ENCODE data around the gene CNTNAP2. TPM values are rescaled to one million over a fixed set of nuclear protein-coding genes. Genes with fewer than 3 reads are reported as not detected.

The CNTNAP2 gene
- total and polyA plus RNA-seq, 9 of the 15 experiments (the other 6 are each of a cell fraction or from before 2014, with no cell fraction given): 0.04 to 0.62 (median 0.09) TPM; not detected in 4

DNA sequence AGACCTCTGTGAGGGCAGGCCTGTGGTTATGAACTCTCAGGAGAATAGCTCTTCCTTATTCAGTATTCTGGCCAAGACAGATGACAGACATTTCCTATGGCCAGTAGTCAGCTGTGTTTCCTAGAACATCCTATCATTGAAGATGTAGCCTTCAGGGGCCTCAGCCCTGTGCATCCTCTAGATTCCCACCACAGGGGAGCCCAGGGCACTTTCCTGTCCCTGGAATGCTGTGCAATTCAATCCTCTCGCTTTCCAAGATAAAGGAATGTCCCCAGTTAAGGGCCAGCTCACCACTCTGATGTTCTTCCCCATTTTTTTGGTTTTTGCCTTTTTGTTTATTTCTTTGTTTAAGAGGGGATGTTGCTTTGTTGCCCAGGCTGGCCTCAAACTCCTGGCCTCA, 1895.2 kb downstream of the CNTNAP2 start (continued):
- TF ChIP-seq, protein P1, sequence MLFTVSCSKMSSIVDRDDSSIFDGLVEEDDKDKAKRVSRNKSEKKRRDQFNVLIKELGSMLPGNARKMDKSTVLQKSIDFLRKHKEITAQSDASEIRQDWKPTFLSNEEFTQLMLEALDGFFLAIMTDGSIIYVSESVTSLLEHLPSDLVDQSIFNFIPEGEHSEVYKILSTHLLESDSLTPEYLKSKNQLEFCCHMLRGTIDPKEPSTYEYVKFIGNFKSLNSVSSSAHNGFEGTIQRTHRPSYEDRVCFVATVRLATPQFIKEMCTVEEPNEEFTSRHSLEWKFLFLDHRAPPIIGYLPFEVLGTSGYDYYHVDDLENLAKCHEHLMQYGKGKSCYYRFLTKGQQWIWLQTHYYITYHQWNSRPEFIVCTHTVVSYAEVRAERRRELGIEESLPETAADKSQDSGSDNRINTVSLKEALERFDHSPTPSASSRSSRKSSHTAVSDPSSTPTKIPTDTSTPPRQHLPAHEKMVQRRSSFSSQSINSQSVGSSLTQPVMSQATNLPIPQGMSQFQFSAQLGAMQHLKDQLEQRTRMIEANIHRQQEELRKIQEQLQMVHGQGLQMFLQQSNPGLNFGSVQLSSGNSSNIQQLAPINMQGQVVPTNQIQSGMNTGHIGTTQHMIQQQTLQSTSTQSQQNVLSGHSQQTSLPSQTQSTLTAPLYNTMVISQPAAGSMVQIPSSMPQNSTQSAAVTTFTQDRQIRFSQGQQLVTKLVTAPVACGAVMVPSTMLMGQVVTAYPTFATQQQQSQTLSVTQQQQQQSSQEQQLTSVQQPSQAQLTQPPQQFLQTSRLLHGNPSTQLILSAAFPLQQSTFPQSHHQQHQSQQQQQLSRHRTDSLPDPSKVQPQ (CRISPR knock-in tag; IDR thresholded peaks at IDR 0.05; ENCODE audit: borderline replicate concordance): no peak

DNA sequence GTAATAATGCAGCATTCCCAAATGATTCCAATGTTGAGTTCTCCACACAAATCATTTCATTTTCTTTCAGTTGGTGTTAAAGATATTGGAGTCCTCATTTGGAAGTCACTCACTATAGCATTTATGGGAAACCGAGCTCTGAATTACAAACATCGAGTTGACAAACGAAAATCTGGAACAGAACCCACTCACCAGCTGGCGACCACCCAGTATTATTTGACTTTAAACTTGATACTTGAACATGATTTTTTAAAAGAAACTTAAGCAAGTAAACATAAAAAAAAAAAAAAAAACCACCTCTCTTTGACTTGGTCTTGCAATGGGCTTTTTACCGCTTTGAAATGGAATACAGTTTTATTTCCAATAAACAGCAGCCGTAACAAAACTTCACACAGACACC, 1897.4 kb downstream of the CNTNAP2 start:
- DNase-seq (ENCODE audit: extremely low read depth in 1 of 4, low spot score in 3 of 4) (no peak), ATAC-seq (no peak), FAIRE-seq (no peak)
- ChIA-PET POLR2A (no interaction called here), CTCF (ENCODE audit: low intra/inter-chr PET ratio) (no interaction called here)
- intact Hi-C loops (cut with micrococcal nuclease): no loop called here
- Histone ChIP-seq H3K27ac (ENCODE audit: extremely low read depth, low read depth, low read length) (no peak overlapping the region), H3K36me3 (ENCODE audit: control insufficient read depth, insufficient read depth, low read length) (no peaks in the 10 kb centered on the region), H4K20me1 (replicated peaks; ENCODE audit: control insufficient read depth, insufficient read depth, low read length) (no peaks in the 10 kb centered on the region), H3K27me3 (ENCODE audit: control insufficient read depth in 2 of 2, insufficient read depth in 2 of 2, low read length in 2 of 2) (no peaks in the 10 kb centered on the region), H3K4me1 (replicated peaks in 1 of 2; ENCODE audit: control insufficient read depth in 2 of 2, insufficient read depth in 2 of 2, low read length in 2 of 2) (no peaks in the 10 kb centered on the region), H3K4me2 (ENCODE audit: insufficient read depth, low read length) (no peak overlapping the region), H3K9me1 (ENCODE audit: control insufficient read depth, insufficient read depth, low read length) (no peaks in the 10 kb centered on the region), H3K9me3 (replicated peaks; ENCODE audit: control insufficient read depth, insufficient read depth, low read depth, low read length) (no peaks in the 10 kb centered on the region), H3K4me3 (no peak overlapping the region), H2AFZ (ENCODE audit: low read depth, low read length) (no peak overlapping the region), H3K79me2 (ENCODE audit: control insufficient read depth, insufficient read depth, low read length) (no peaks in the 10 kb centered on the region), H3K9ac (ENCODE audit: insufficient read depth in 1 of 2, low read depth in 2 of 2, low read length in 2 of 2) (no peak overlapping the region)
- TF ChIP-seq ZC3H8 (IDR thresholded peaks at IDR 0.05): no peak
- no peak for TF ChIP-seq PHB2 (IDR thresholded peaks at IDR 0.05; ENCODE audit: low read depth)
- no peak for TF ChIP-seq SLC30A9 (CRISPR knock-in tag; IDR thresholded peaks at IDR 0.05)
- TF ChIP-seq TAF7 (tag; IDR thresholded peaks at IDR 0.05): no peak
- no peak for TF ChIP-seq DNMT1 (IDR thresholded peaks at IDR 0.05)
- no peak for TF ChIP-seq ZNF436 (CRISPR knock-in tag; IDR thresholded peaks at IDR 0.05)
- TF ChIP-seq TEAD1 (CRISPR knock-in tag; IDR thresholded peaks at IDR 0.05): no peak
- no peak for TF ChIP-seq SRF (CRISPR knock-in tag; IDR thresholded peaks at IDR 0.05)
- TF ChIP-seq, protein P2, sequence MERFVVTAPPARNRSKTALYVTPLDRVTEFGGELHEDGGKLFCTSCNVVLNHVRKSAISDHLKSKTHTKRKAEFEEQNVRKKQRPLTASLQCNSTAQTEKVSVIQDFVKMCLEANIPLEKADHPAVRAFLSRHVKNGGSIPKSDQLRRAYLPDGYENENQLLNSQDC (CRISPR knock-in tag; IDR thresholded peaks at IDR 0.05): no peak
- in situ Hi-C loops (cut with MboI): no loop called here
- BruUV-seq (replicated peaks): no TSS peak
- WGBS (ENCODE audit: insufficient coverage, low coverage, missing lambda C conversion rate): under 1% methylated on average over 6 of the region's 6 CpGs
